ENCODE results near the gene COL26A1.

COL26A1 gene

DNA sequence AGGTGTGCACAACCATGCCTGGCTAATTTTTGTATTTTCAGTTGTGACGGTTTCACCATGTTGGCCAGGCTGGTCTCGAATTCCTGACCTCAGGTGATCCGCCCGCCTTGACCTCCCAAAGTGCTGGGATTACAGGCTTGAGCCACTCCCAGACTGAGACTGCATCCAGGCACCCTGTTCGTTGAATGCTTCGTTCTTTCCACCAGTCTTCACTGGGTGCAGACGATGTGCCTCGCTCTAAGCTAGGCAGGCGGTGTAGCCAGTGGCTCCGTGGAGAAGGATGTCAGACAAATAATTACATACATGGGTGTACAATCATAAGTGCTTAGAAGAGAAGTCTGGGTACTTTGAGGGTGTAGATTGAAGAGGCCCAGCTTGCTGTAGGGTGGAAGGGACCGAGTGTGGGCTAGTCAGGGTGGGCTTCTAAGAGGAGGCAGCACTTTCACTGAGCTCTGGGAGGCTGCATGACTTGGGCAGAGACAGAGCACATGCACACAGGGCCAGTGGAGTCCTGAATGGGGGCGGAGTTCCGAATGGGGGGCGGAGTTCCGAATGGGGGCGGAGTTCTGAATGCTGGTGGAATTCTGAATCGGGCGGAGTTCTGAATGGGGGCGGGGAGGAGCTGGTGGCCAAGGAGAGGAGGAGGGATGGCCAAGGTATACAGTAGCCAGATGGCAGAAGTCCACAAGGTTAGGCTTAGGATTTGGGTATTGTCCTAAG lies 74.3 kb downstream of the COL26A1 start:
- H3K27me3 ChIP-seq (ENCODE audit: control insufficient read depth in 1 of 2, insufficient read depth in 2 of 2, low read length in 2 of 2), result peaks cover 3 to 7% of the 10 kb centered on the region in 2 donors
- H3K36me3 ChIP-seq (ENCODE audit: control insufficient read depth in 1 of 2, insufficient read depth in 2 of 2, low read length in 2 of 2), result no peaks in the 10 kb centered on the region
- no peak overlapping the region for H3K27ac ChIP-seq (ENCODE audit: low read depth, low read length)
- no peak overlapping the region for H3K9ac ChIP-seq (ENCODE audit: low read depth in 1 of 2, low read length in 2 of 2)
- no peaks in the 10 kb centered on the region for H3K4me1 ChIP-seq (ENCODE audit: control insufficient read depth in 1 of 2, insufficient read depth in 2 of 2, low read length in 2 of 2)
- H3K9me3 ChIP-seq (ENCODE audit: control insufficient read depth in 1 of 2, low read length in 2 of 2), result no peaks in the 10 kb centered on the region
- no peak overlapping the region for H3K4me3 ChIP-seq (ENCODE audit: low read depth in 1 of 2, low read length in 2 of 2)

DNA sequence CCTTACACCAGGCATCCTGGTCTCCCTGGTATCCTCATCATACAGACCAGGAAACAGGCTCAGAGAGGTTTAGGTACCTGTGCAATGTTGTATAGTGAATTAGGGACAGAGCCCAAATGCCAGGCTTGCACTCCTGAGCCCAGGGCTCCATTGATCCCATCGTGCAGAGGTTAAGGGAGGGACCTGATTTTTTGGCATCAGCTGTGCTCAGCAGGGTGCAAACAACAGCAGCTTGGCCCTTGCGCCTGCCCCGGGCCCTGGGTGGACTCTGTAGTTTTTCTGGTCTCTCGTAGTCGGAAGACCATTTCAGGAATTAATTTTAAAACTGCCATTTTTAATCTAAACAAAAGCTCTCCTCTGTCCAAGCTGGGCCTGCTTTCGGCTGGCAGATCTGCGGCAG lies 79.2 kb downstream of the COL26A1 start:
- H3K27me3 ChIP-seq (ENCODE audit: control insufficient read depth in 1 of 2, insufficient read depth in 2 of 2, low read length in 2 of 2), result peaks cover 0 to 11% of the 10 kb centered on the region in 2 donors
- H3K9me3 ChIP-seq (ENCODE audit: control insufficient read depth in 1 of 2, low read length in 2 of 2), result no peaks in the 10 kb centered on the region
- H3K27ac ChIP-seq (ENCODE audit: low read depth, low read length), result no peak overlapping the region
- H3K9ac ChIP-seq (ENCODE audit: low read depth in 1 of 2, low read length in 2 of 2), result no peak overlapping the region
- no peak overlapping the region for H3K4me3 ChIP-seq (ENCODE audit: low read depth in 1 of 2, low read length in 2 of 2)
- no peaks in the 10 kb centered on the region for H3K36me3 ChIP-seq (ENCODE audit: control insufficient read depth in 1 of 2, insufficient read depth in 2 of 2, low read length in 2 of 2)
- H3K4me1 ChIP-seq (ENCODE audit: control insufficient read depth in 1 of 2, insufficient read depth in 2 of 2, low read length in 2 of 2), result no peaks in the 10 kb centered on the region

DNA sequence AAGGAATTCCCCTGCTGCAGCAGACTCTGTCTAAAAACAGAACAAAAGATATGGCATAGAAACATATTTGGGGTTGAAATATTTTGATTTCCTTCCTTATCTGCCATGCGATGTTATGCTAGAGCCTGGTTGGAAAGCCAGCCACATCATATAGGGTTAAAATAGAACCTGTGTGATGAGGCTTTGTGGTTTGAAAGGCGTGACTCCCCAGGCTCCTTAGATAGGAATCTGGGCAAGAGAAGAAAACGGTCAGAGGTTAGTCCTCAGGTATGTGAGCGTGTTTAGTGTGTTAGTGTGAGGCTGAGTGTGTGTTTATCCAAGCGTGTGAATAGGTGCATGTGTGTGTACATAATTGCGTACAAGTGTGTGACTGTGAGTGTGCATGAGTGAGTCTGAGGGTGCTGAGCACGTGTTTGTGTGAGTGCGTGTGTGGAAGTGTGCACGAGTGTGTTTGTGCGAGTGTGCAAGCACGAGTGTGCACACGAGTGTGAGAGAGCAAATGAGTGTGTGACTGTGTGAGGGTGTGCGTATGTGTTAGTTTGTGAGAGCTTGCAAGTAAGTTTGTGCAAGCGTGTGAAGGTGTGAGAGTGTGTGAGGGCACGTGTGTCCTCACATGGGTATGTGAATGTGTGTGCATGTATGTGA lies 79.9 kb downstream of the COL26A1 start:
- no peaks in the 10 kb centered on the region for H3K4me1 ChIP-seq (ENCODE audit: control insufficient read depth in 1 of 2, insufficient read depth in 2 of 2, low read length in 2 of 2)
- no peak overlapping the region for H3K9ac ChIP-seq (ENCODE audit: low read depth in 1 of 2, low read length in 2 of 2)
- no peak overlapping the region for H3K4me3 ChIP-seq (ENCODE audit: low read depth in 1 of 2, low read length in 2 of 2)
- no peaks in the 10 kb centered on the region for H3K9me3 ChIP-seq (ENCODE audit: control insufficient read depth in 1 of 2, low read length in 2 of 2)
- peaks cover 0 to 11% of the 10 kb centered on the region in 2 donors for H3K27me3 ChIP-seq (ENCODE audit: control insufficient read depth in 1 of 2, insufficient read depth in 2 of 2, low read length in 2 of 2)
- no peak overlapping the region for H3K27ac ChIP-seq (ENCODE audit: low read depth, low read length)
- H3K36me3 ChIP-seq (ENCODE audit: control insufficient read depth in 1 of 2, insufficient read depth in 2 of 2, low read length in 2 of 2), result no peaks in the 10 kb centered on the region

DNA sequence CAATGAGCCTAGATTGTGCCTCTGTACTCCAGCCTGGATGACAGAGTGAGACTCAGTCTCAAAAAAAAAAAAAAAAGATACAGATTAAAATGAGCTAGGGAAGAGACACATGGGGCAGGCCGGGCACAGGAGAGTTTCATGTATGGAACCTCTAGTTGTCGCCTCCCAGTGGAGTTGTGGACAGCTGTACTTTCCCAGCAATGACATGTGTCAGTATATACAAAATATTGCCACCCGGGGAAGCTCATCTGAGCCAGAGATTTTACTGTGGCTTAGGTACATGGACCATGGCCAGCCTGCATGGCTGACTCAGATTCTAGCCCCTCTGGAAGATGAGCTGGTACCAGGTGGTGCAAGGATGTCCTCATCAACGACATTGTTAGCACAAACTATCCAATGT lies 87.4 kb downstream of the COL26A1 start:
- H3K27ac ChIP-seq (ENCODE audit: low read depth, low read length), result no peak overlapping the region
- no peaks in the 10 kb centered on the region for H3K4me1 ChIP-seq (ENCODE audit: control insufficient read depth in 1 of 2, insufficient read depth in 2 of 2, low read length in 2 of 2)
- no peaks in the 10 kb centered on the region for H3K9me3 ChIP-seq (ENCODE audit: control insufficient read depth in 1 of 2, low read length in 2 of 2)
- H3K4me3 ChIP-seq (ENCODE audit: low read depth in 1 of 2, low read length in 2 of 2), result no peak overlapping the region
- H3K9ac ChIP-seq (ENCODE audit: low read depth in 1 of 2, low read length in 2 of 2), result no peak overlapping the region
- no peaks in the 10 kb centered on the region for H3K36me3 ChIP-seq (ENCODE audit: control insufficient read depth in 1 of 2, insufficient read depth in 2 of 2, low read length in 2 of 2)
- H3K27me3 ChIP-seq (ENCODE audit: control insufficient read depth in 1 of 2, insufficient read depth in 2 of 2, low read length in 2 of 2), result peaks cover 0 to 8% of the 10 kb centered on the region in 2 donors

DNA sequence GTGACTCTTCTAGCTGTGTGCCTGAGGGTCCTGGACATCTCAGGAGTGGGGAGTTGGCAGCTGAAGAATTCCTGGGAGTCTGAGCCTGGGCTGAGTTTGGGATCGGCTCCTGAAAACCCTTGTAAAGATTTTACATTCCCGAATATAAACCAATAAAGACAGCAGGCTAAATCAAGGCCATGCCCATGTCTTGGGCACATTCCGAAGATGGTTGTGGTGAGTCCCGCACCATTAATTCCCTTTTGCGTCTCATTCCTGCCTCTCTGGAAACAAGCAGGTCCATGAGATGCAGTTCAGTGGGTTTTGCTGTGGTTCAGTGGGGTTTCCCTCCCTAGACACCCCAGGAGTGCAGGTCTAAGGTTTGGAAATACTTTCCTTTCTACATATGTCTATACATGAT lies 90.9 kb downstream of the COL26A1 start:
- Histone ChIP-seq H3K9me3 (ENCODE audit: control insufficient read depth in 1 of 2, low read length in 2 of 2) (no peaks in the 10 kb centered on the region), H3K27ac (ENCODE audit: low read depth, low read length) (no peak overlapping the region), H3K4me1 (ENCODE audit: control insufficient read depth in 1 of 2, insufficient read depth in 2 of 2, low read length in 2 of 2) (no peaks in the 10 kb centered on the region), H3K27me3 (ENCODE audit: control insufficient read depth in 1 of 2, insufficient read depth in 2 of 2, low read length in 2 of 2) (peaks cover 0 to 5% of the 10 kb centered on the region in 2 donors), H3K9ac (ENCODE audit: low read depth in 1 of 2, low read length in 2 of 2) (no peak overlapping the region), H3K36me3 (ENCODE audit: control insufficient read depth in 1 of 2, insufficient read depth in 2 of 2, low read length in 2 of 2) (no peaks in the 10 kb centered on the region), H3K4me3 (ENCODE audit: low read depth in 1 of 2, low read length in 2 of 2) (no peak overlapping the region)

DNA sequence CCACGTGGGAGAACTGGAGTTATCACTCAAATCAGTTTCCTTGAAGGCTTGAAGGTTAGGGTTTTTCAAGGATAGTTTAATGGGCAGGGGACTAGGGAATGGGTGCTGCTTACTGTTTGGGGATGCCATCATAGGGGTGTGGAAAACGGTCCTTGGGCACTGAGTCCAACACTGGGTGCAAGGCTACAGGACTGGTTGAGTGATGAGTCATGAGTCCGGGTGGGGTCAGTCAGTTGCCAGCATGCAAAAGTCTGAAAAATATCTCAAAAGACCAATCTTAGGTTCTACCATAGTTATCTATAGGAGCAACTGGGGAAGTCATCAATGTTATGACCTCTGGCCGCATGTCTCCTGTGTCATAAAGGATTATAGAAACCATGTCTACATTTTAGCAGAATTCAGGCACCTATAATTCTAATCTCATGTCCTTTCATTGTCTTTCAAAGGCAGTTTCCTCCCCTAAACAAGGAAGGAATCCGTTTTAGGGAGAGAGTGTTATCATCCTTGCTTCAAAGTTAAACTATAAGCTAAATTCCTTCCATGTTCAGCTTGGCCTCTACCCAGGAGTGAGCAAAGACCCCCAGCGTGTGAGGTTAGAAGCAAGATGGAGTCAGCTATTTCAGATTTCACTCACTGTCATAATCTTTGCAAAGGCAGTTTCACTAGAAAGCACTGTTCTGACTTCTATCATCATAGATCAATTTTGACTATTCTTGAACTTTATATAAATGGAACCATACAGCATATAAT lies 94.5 kb downstream of the COL26A1 start:
- Histone ChIP-seq H3K27me3 (ENCODE audit: control insufficient read depth in 1 of 2, insufficient read depth in 2 of 2, low read length in 2 of 2) (peaks cover 0 to under 1% of the 10 kb centered on the region in 2 donors), H3K36me3 (ENCODE audit: control insufficient read depth in 1 of 2, insufficient read depth in 2 of 2, low read length in 2 of 2) (no peaks in the 10 kb centered on the region)

DNA sequence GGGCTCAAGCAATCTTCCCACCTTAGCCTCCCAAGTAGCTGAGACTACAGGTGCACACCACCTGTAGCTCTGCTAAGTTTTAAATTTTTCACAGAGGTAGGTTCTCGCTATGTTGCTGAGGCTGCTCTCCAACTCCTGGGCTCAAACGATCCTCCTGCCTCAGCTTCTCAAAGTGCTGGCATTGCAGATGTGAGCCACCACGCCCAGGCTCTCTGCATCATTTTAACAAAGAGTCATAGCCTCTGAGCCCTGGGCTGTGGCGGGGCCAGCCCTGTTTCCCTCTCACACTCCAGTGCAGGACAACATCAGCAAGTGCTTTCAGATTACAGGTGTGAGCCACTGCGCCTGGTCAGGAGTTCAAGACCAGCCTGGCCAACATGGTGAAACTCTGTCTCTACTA lies 102.5 kb downstream of the COL26A1 start:
- Histone ChIP-seq H3K27me3 (ENCODE audit: control insufficient read depth in 1 of 2, insufficient read depth in 2 of 2, low read length in 2 of 2) (no peaks in the 10 kb centered on the region), H3K4me3 (ENCODE audit: low read depth in 1 of 2, low read length in 2 of 2) (no peak overlapping the region), H3K4me1 (ENCODE audit: control insufficient read depth in 1 of 2, insufficient read depth in 2 of 2, low read length in 2 of 2) (no peaks in the 10 kb centered on the region), H3K9me3 (ENCODE audit: control insufficient read depth in 1 of 2, low read length in 2 of 2) (no peaks in the 10 kb centered on the region), H3K27ac (ENCODE audit: low read depth, low read length) (no peak overlapping the region), H3K36me3 (ENCODE audit: control insufficient read depth in 1 of 2, insufficient read depth in 2 of 2, low read length in 2 of 2) (no peaks in the 10 kb centered on the region), H3K9ac (ENCODE audit: low read depth in 1 of 2, low read length in 2 of 2) (no peak overlapping the region)

More for the DNA sequence above, 94.5 kb downstream of the COL26A1 start:
- Histone ChIP-seq H3K9ac (ENCODE audit: low read depth in 1 of 2, low read length in 2 of 2) (no peak overlapping the region), H3K4me3 (ENCODE audit: low read depth in 1 of 2, low read length in 2 of 2) (no peak overlapping the region), H3K9me3 (ENCODE audit: control insufficient read depth in 1 of 2, low read length in 2 of 2) (no peaks in the 10 kb centered on the region), H3K4me1 (ENCODE audit: control insufficient read depth in 1 of 2, insufficient read depth in 2 of 2, low read length in 2 of 2) (no peaks in the 10 kb centered on the region), H3K27ac (ENCODE audit: low read depth, low read length) (no peak overlapping the region)

DNA sequence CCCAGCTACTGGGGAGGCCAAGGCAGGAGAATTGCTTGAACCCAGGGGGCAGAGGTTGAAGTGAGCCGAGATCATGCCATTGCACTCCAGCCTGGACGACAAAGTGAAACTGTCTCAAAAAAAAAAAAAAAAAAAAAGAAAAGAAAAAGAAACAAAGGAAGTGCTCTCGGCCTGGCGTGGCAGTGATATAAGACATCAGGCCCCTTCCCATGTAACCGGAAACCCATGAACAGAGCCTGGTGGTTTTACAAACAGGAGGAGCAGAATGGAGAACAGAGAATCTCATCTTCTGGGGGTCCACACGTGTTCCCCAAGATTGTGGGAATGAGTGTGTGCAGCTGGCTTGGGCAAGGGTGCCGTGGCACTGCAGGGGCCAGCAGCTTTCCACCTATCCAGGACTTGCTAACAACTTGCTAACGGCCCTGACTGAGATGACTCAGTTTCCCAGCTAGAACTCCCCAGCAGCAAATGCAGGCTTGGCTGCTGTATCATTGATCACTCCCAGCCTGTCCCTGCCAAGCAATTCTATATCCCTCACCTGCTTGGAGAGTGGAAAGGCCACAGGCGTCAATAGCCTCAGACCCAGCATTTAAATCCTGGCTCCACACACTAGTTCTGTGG lies 103.0 kb downstream of the COL26A1 start:
- Histone ChIP-seq H3K4me1 (ENCODE audit: control insufficient read depth in 1 of 2, insufficient read depth in 2 of 2, low read length in 2 of 2) (no peaks in the 10 kb centered on the region), H3K36me3 (ENCODE audit: control insufficient read depth in 1 of 2, insufficient read depth in 2 of 2, low read length in 2 of 2) (no peaks in the 10 kb centered on the region), H3K27me3 (ENCODE audit: control insufficient read depth in 1 of 2, insufficient read depth in 2 of 2, low read length in 2 of 2) (no peaks in the 10 kb centered on the region), H3K27ac (ENCODE audit: low read depth, low read length) (no peak overlapping the region), H3K9me3 (ENCODE audit: control insufficient read depth in 1 of 2, low read length in 2 of 2) (no peaks in the 10 kb centered on the region), H3K4me3 (ENCODE audit: low read depth in 1 of 2, low read length in 2 of 2) (no peak overlapping the region), H3K9ac (ENCODE audit: low read depth in 1 of 2, low read length in 2 of 2) (no peak overlapping the region)

DNA sequence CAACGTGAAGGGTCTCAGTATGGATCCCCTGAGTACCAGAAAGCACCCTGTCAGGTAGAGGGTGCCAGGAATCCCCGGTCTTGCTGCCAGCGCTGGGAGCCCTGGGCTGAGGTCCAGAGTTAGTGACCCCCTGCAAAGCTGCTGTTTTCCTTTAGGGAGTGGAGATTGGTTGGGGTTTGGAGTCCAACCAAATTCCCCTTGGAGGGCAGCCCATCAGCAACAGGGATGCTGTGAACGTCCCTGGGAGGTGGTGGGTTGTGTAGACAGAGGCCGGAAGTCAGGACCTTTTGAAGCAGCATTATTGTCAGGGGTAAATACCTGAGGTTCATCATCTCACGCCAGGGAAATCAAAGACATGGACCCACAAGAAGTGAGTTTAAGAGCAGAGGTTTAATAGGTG lies 104.2 kb downstream of the COL26A1 start:
- H3K9me3 ChIP-seq (ENCODE audit: control insufficient read depth in 1 of 2, low read length in 2 of 2), result no peaks in the 10 kb centered on the region
- H3K9ac ChIP-seq (ENCODE audit: low read depth in 1 of 2, low read length in 2 of 2), result no peak overlapping the region
- no peaks in the 10 kb centered on the region for H3K4me1 ChIP-seq (ENCODE audit: control insufficient read depth in 1 of 2, insufficient read depth in 2 of 2, low read length in 2 of 2)
- no peak overlapping the region for H3K4me3 ChIP-seq (ENCODE audit: low read depth in 1 of 2, low read length in 2 of 2)
- H3K27ac ChIP-seq (ENCODE audit: low read depth, low read length), result no peak overlapping the region
- no peaks in the 10 kb centered on the region for H3K27me3 ChIP-seq (ENCODE audit: control insufficient read depth in 1 of 2, insufficient read depth in 2 of 2, low read length in 2 of 2)
- no peaks in the 10 kb centered on the region for H3K36me3 ChIP-seq (ENCODE audit: control insufficient read depth in 1 of 2, insufficient read depth in 2 of 2, low read length in 2 of 2)
